Breast epithelium (tissue), 4 donors: ENCODE results near the gene SP140. TPM values are rescaled to one million over a fixed set of nuclear protein-coding genes. Genes with fewer than 3 reads are reported as not detected.

ENCODE experiments used
- DNase-seq, 2 donors: peaks; one replicate each; pipeline ENCODE4 v3.0.0-alpha.2; 2019; ENCODE audit warnings: low spot score in 2 of 2
- H3K27ac ChIP-seq, 2 donors: fragments of 200-600 bp; sonication (generic) in 1 of 2; one replicate each; pipeline ENCODE4 v1.5.1; 2016 to 2019; ENCODE audit warnings: mild to moderate bottlenecking in 1 of 2
- H3K27me3 ChIP-seq, 2 donors: fragments of 200-600 bp; sonication (generic) in 1 of 2; one replicate each; pipeline versions ENCODE4 v1.5.1 to v1.6.0; 2017 to 2019; ENCODE audit warnings: control low read depth in 1 of 2, mild to moderate bottlenecking in 1 of 2
- H3K36me3 ChIP-seq: fragments of 200-600 bp; one replicate; pipeline ENCODE4 v1.5.1; 2019
- H3K4me1 ChIP-seq, 2 donors: fragments of 200-600 bp; sonication (generic); one replicate each; pipeline ENCODE4 v1.5.1; 2016 to 2019; ENCODE audit warnings: control low read depth in 1 of 2
- H3K4me3 ChIP-seq, 3 donors: fragments of 200-600 bp; sonication (generic); 1 replicate in 2 of 3; 2 replicates in 1 of 3; pipeline ENCODE4 v1.5.1; 2016 to 2019; ENCODE audit warnings: mild to moderate bottlenecking in 3 of 3, moderate library complexity in 2 of 3
- H3K9me3 ChIP-seq, 2 donors: fragments of 200-600 bp; sonication (generic) in 1 of 2; one replicate each; pipeline ENCODE4 v1.5.1; 2016 to 2019; ENCODE audit warnings: control low read depth in 1 of 2
- POLR2A ChIP-seq: fragments of 450-650 bp; IDR thresholded peaks from one replicate; pipeline ENCODE4 v1.6.1; 2016; ENCODE audit warnings: antibody characterized with exemption, mild to moderate bottlenecking, moderate library complexity
- POLR2AphosphoS5 ChIP-seq, 3 donors: sonication (generic); formaldehyde crosslinking; IDR thresholded peaks; one replicate each; pipeline ENCODE4 v1.6.1; 2017; ENCODE audit warnings: antibody characterized with exemption in 3 of 3
- intact Hi-C: fragments of 100-400 bp; cut with DNase I; formaldehyde crosslinking; loops from one replicate; pipeline ENCODE4 v1.15.1; 2023; ENCODE audit warnings: low total_unique reads
- total RNA-seq, 3 donors: library from RNA; depleted of rRNA; stranded (reverse); fragments of >200 nt; gene quantifications; one replicate each; pipeline ENCODE4 v1.1.0, GENCODE V29; 2016
- TF ChIP-seq, protein P1 (sequence below), 3 donors: fragments of 450-650 bp; IDR thresholded peaks; one replicate each; pipeline ENCODE4 v1.5.1; 2016 to 2017; ENCODE audit warnings: antibody characterized with exemption in 3 of 3, mild to moderate bottlenecking in 3 of 3, moderate library complexity in 3 of 3

Gene SP140
- total RNA-seq, 3 donors from 2014 or later, result 1.1 to 7.9 (median 2.6) TPM

DNA sequence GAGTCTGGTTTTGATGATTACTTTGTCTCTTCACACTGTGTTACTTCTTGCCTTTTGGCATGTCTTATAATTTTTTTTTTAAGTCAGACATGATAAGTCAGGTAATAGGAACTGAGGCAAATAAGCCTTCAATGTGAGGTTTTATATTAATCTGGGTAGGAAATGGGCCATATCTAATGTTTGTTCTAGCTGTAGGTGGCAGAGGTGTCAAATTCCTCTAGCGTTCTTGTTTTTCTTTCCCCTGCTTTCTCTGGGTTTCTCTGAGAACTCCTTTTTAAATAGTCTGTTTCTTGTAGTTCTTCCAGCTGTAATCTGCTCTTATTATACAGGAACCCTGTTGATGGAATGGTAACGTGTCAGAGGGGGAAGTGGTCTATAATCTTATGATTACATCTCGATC, 5.7 kb downstream of the SP140 start:
- no peaks in the 10 kb centered on the region for H3K4me1 ChIP-seq
- no peaks in the 10 kb centered on the region for H3K36me3 ChIP-seq
- no peak overlapping the region for H3K4me3 ChIP-seq
- intact Hi-C loops, result no loop called here
- H3K9me3 ChIP-seq, result no peaks in the 10 kb centered on the region
- TF ChIP-seq, protein P1, sequence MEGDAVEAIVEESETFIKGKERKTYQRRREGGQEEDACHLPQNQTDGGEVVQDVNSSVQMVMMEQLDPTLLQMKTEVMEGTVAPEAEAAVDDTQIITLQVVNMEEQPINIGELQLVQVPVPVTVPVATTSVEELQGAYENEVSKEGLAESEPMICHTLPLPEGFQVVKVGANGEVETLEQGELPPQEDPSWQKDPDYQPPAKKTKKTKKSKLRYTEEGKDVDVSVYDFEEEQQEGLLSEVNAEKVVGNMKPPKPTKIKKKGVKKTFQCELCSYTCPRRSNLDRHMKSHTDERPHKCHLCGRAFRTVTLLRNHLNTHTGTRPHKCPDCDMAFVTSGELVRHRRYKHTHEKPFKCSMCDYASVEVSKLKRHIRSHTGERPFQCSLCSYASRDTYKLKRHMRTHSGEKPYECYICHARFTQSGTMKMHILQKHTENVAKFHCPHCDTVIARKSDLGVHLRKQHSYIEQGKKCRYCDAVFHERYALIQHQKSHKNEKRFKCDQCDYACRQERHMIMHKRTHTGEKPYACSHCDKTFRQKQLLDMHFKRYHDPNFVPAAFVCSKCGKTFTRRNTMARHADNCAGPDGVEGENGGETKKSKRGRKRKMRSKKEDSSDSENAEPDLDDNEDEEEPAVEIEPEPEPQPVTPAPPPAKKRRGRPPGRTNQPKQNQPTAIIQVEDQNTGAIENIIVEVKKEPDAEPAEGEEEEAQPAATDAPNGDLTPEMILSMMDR (IDR thresholded peaks at IDR 0.05), result no peak
- TF ChIP-seq POLR2A (no peak), POLR2AphosphoS5 (IDR thresholded peaks at IDR 0.05) (no peak)
- DNase-seq, result no peak
- no peaks in the 10 kb centered on the region for H3K27me3 ChIP-seq
- H3K27ac ChIP-seq, result no peak overlapping the region

DNA sequence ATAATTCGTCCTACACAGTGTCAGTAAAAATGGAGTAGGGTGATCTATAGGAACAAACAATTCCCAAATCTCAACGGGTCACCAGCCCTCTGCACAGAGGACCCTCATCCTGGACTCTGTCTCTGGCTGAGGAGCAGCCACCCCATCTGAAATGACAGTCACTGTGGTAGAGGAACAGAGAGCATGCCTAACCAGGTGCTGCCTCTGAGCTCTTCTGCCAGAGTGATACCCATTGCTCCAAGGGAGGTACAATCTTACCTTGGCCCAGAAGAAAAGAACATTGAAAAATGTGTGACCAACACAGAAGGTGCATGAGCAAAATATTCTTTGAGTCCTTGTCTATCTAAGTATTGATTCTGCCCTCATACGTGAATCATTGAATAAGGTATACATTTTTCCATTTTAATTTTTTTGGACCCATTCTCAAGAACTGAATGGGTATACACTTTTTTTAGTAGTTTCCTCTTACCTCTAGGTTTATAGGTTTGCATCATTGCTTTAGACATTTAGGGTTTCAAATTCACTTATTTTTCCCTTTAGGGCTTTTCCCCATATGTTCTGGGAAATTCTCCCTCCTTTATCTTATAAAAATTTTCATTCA, 8.7 kb downstream of the SP140 start:
- DNase-seq, result no peak
- intact Hi-C loops, result no loop called here
- TF ChIP-seq POLR2AphosphoS5 (IDR thresholded peaks at IDR 0.05) (no peak), POLR2A (no peak)
- TF ChIP-seq, protein P1 (IDR thresholded peaks at IDR 0.05), result no peak
- H3K27me3 ChIP-seq, result no peaks in the 10 kb centered on the region
- H3K4me1 ChIP-seq, result no peaks in the 10 kb centered on the region
- no peaks in the 10 kb centered on the region for H3K9me3 ChIP-seq
- no peak overlapping the region for H3K27ac ChIP-seq
- H3K36me3 ChIP-seq, result no peaks in the 10 kb centered on the region
- no peak overlapping the region for H3K4me3 ChIP-seq

DNA sequence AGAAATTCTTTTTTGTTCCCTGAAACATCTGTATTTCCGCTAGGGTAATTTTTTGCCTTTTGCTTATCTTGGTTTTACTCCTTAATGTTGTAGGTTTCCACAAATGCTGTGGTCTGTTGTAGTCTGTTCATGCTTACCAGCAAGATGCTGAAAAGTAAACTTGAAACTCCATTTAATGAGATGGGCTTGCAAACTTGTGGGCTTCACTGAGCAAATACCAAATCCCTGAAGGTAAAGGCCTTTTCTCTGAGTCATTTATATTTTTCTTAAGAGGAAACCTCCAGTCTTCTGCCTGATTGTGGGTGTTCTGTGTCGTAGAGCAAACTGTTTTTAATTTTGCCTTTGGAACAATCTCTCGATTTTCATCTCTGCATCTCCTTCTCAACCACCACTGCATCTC, 9.3 kb downstream of the SP140 start:
- no peaks in the 10 kb centered on the region for H3K27me3 ChIP-seq
- TF ChIP-seq, protein P1 (IDR thresholded peaks at IDR 0.05), result no peak
- TF ChIP-seq POLR2A, result no peak
- TF ChIP-seq POLR2AphosphoS5 (IDR thresholded peaks at IDR 0.05), result no peak
- no peaks in the 10 kb centered on the region for H3K9me3 ChIP-seq
- intact Hi-C loops, result no loop called here
- no peaks in the 10 kb centered on the region for H3K36me3 ChIP-seq
- no peak for DNase-seq
- H3K4me3 ChIP-seq, result no peak overlapping the region
- H3K4me1 ChIP-seq, result no peaks in the 10 kb centered on the region
- no peak overlapping the region for H3K27ac ChIP-seq

DNA sequence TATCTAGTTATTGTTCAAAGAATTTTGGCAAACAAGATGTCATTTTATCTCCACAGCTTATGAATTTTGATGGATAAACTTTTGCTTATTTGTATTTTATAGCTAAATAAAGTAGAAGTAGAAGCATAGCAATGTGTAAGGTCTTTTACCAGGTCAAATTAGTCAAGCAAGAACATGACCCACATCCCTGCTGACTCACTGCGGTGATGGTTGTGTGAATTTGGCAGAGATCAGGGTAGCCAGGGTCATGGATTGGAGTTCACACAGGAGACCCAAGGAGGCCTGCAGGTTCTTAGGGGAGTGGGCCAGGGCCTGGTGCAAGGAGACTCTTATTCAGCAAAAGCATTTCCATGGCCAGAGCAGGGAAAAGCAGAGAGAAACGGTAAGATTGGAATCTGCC, 18.7 kb downstream of the SP140 start:
- Histone ChIP-seq H3K27ac (no peak overlapping the region), H3K4me3 (no peak overlapping the region), H3K27me3 (no peaks in the 10 kb centered on the region), H3K36me3 (no peaks in the 10 kb centered on the region), H3K4me1 (no peaks in the 10 kb centered on the region), H3K9me3 (no peaks in the 10 kb centered on the region)
- TF ChIP-seq POLR2AphosphoS5 (IDR thresholded peaks at IDR 0.05) (no peak), POLR2A (no peak)
- TF ChIP-seq, protein P1 (IDR thresholded peaks at IDR 0.05), result no peak
- intact Hi-C loops, result no loop called here
- no peak for DNase-seq

DNA sequence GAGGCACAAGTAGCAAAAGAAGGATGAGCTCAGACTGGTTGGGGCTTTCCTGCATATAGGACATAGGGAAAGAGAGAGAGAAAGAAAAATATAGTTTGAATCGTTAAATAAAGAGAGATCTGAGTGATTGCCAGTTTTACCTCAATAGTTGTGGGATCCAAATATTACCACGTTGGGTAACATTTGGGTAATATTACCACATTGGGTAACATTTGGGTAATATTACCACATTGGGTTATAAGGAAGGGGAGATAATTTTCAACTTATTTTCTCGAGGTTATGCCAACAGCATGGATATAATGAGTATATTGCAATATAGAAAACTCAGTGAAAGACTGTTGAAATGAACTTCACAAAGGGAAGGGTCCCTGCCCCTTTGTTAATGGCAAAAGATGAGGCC, 20.7 kb downstream of the SP140 start:
- no peaks in the 10 kb centered on the region for H3K36me3 ChIP-seq
- no peaks in the 10 kb centered on the region for H3K27me3 ChIP-seq
- H3K4me1 ChIP-seq, result no peaks in the 10 kb centered on the region
- DNase-seq, result no peak
- H3K27ac ChIP-seq, result no peak overlapping the region
- intact Hi-C loops, result no loop called here
- H3K9me3 ChIP-seq, result no peaks in the 10 kb centered on the region
- no peak for TF ChIP-seq POLR2AphosphoS5 (IDR thresholded peaks at IDR 0.05)
- TF ChIP-seq, protein P1 (IDR thresholded peaks at IDR 0.05), result no peak
- TF ChIP-seq POLR2A, result no peak
- no peak overlapping the region for H3K4me3 ChIP-seq
